HEK293 (cell line): ENCODE measurements around the gene N4BP2L2.

Source experiments
- CTCF ChIA-PET: fragments of 350-600 bp; formaldehyde crosslinking; extraction: SDS; loops from one replicate; lab custom pipeline; 2021; ENCODE audit warnings: antibody characterized with exemption; lab: Yijun Ruan, JAX
- POLR2A ChIA-PET: fragments of 300-600 bp; formaldehyde crosslinking; extraction: SDS; loops from one replicate; lab custom pipeline; 2020; ENCODE audit warnings: antibody characterized with exemption, inconsistent platforms; lab: Yijun Ruan, JAX
- H3K27ac ChIP-seq: fragments of 200-500 bp; sonication (Bioruptor generic); 2 replicates; pipeline ENCODE4 v1.5.1; 2014; ENCODE audit warnings: low read depth, low read length, control low read depth, inconsistent platforms; ENCODE audit errors: extremely low read depth
- H3K36me3 ChIP-seq, 2 experiments: fragments of 200-500 bp in 1 of 2; sonication (Bioruptor generic) in 1 of 2; 1 replicate in 1 of 2; 2 replicates in 1 of 2; pipeline ENCODE4 v1.5.1; 2014 to 2017; ENCODE audit warnings: inconsistent platforms in 2 of 2, low read length in 2 of 2; ENCODE audit not compliant: control insufficient read depth in 2 of 2, insufficient read depth in 1 of 2
- H3K4me1 ChIP-seq: fragments of 200-500 bp; sonication (Bioruptor generic); 2 replicates; pipeline ENCODE4 v1.5.1; 2014; ENCODE audit warnings: mild to moderate bottlenecking, low read length, inconsistent platforms; ENCODE audit not compliant: control insufficient read depth, insufficient read depth
- H3K4me3 ChIP-seq: 2 replicates; pipeline ENCODE4 v1.5.1; 2011; ENCODE audit warnings: low read depth, mild to moderate bottlenecking, control low read depth, low read length, moderate library complexity
- H3K9me3 ChIP-seq: fragments of 200-500 bp; sonication (Bioruptor generic); 2 replicates; pipeline ENCODE4 v1.5.1; 2014; ENCODE audit warnings: low read depth, low read length, inconsistent platforms; ENCODE audit not compliant: control insufficient read depth, insufficient read depth
- FEZF1 ChIP-seq: fragments of 450-650 bp; formaldehyde crosslinking; IDR thresholded peaks from 2 replicates; pipeline ENCODE4 v1.5.1; 2016; ENCODE audit warnings: missing biosample characterization, missing genetic modification characterization
- KLF1 ChIP-seq: fragments of 450-650 bp; formaldehyde crosslinking; IDR thresholded peaks from 2 replicates; pipeline ENCODE4 v1.5.1; 2016; ENCODE audit warnings: missing biosample characterization, missing genetic modification characterization
- OSR2 ChIP-seq: fragments of 450-650 bp; formaldehyde crosslinking; IDR thresholded peaks from 2 replicates; pipeline ENCODE4 v1.5.1; 2016; ENCODE audit warnings: missing biosample characterization, missing genetic modification characterization
- PRDM1 ChIP-seq: fragments of 450-650 bp; formaldehyde crosslinking; IDR thresholded peaks from 2 replicates; pipeline ENCODE4; 2016; ENCODE audit warnings: missing biosample characterization, missing genetic modification characterization
- REST ChIP-seq: fragments of 450-650 bp; formaldehyde crosslinking; IDR thresholded peaks from 2 replicates; pipeline ENCODE4 v1.5.1; 2016; ENCODE audit warnings: missing biosample characterization, missing genetic modification characterization
- SCRT2 ChIP-seq: fragments of 450-650 bp; formaldehyde crosslinking; IDR thresholded peaks from 2 replicates; pipeline ENCODE4 v1.5.1; 2016; ENCODE audit warnings: missing biosample characterization, missing genetic modification characterization
- SP7 ChIP-seq: fragments of 450-650 bp; formaldehyde crosslinking; IDR thresholded peaks from 2 replicates; pipeline ENCODE4 v1.5.1; 2016; ENCODE audit warnings: missing biosample characterization, missing genetic modification characterization
- WT1 ChIP-seq: fragments of 450-650 bp; formaldehyde crosslinking; IDR thresholded peaks from 2 replicates; pipeline ENCODE4 v1.5.1; 2016; ENCODE audit warnings: missing biosample characterization, missing genetic modification characterization
- YY2 ChIP-seq: fragments of 450-650 bp; formaldehyde crosslinking; IDR thresholded peaks from 2 replicates; pipeline ENCODE4 v1.5.1; 2016; ENCODE audit warnings: missing biosample characterization, missing genetic modification characterization
- ZEB2 ChIP-seq: fragments of 450-650 bp; formaldehyde crosslinking; IDR thresholded peaks from 2 replicates; pipeline ENCODE4 v1.5.1; 2016; ENCODE audit warnings: missing biosample characterization, missing genetic modification characterization
- ZNF121 ChIP-seq: fragments of 450-650 bp; formaldehyde crosslinking; IDR thresholded peaks from 2 replicates; pipeline ENCODE4 v1.5.1; 2016; ENCODE audit warnings: missing biosample characterization, missing genetic modification characterization
- ZNF146 ChIP-seq: fragments of 450-650 bp; formaldehyde crosslinking; IDR thresholded peaks from 2 replicates; pipeline ENCODE4 v1.5.1; 2016; ENCODE audit warnings: missing biosample characterization, missing genetic modification characterization
- ZNF248 ChIP-seq: fragments of 450-650 bp; formaldehyde crosslinking; IDR thresholded peaks from 2 replicates; pipeline ENCODE4 v1.5.1; 2017; ENCODE audit warnings: missing biosample characterization, missing genetic modification characterization
- ZNF416 ChIP-seq: fragments of 450-650 bp; formaldehyde crosslinking; IDR thresholded peaks from 2 replicates; pipeline ENCODE4 v1.5.1; 2016; ENCODE audit warnings: missing biosample characterization, missing genetic modification characterization
- ZNF513 ChIP-seq: fragments of 450-650 bp; IDR thresholded peaks from 2 replicates; pipeline ENCODE4 v1.5.1; 2018; ENCODE audit warnings: missing biosample characterization, missing genetic modification characterization
- ZNF544 ChIP-seq: fragments of 450-650 bp; formaldehyde crosslinking; IDR thresholded peaks from 2 replicates; pipeline ENCODE4 v1.5.0; 2017; ENCODE audit warnings: missing biosample characterization, missing genetic modification characterization
- ZNF580 ChIP-seq: fragments of 450-650 bp; formaldehyde crosslinking; IDR thresholded peaks from 2 replicates; pipeline ENCODE4 v1.5.1; 2016; ENCODE audit warnings: missing biosample characterization, missing genetic modification characterization
- ZNF654 ChIP-seq: fragments of 450-650 bp; formaldehyde crosslinking; IDR thresholded peaks from 2 replicates; pipeline ENCODE4 v1.5.1; 2016; ENCODE audit warnings: low read depth, missing biosample characterization, missing genetic modification characterization
- ZNF658 ChIP-seq: fragments of 450-650 bp; formaldehyde crosslinking; IDR thresholded peaks from 2 replicates; pipeline ENCODE4; 2016; ENCODE audit warnings: missing biosample characterization, missing genetic modification characterization
- ZNF660 ChIP-seq: fragments of 450-650 bp; IDR thresholded peaks from 2 replicates; pipeline ENCODE4 v1.5.1; 2018; ENCODE audit warnings: missing biosample characterization, mild to moderate bottlenecking, missing genetic modification characterization
- ZNF791 ChIP-seq: fragments of 450-650 bp; formaldehyde crosslinking; IDR thresholded peaks from 2 replicates; pipeline ENCODE4 v1.5.1; 2016; ENCODE audit warnings: missing biosample characterization, missing genetic modification characterization
- TF ChIP-seq, protein P1 (sequence below): fragments of 450-650 bp; formaldehyde crosslinking; IDR thresholded peaks from 2 replicates; pipeline ENCODE4 v1.5.1; 2016; ENCODE audit warnings: missing biosample characterization, missing genetic modification characterization, borderline replicate concordance
- TF ChIP-seq, protein P2 (sequence below): fragments of 450-650 bp; formaldehyde crosslinking; IDR thresholded peaks from 2 replicates; pipeline ENCODE4 v1.5.0; 2017; ENCODE audit warnings: missing biosample characterization, missing genetic modification characterization, borderline replicate concordance
- TF ChIP-seq, protein P3 (sequence below): fragments of 450-650 bp; formaldehyde crosslinking; IDR thresholded peaks from 2 replicates; pipeline ENCODE4 v1.5.1; 2017; ENCODE audit warnings: missing biosample characterization, missing genetic modification characterization

N4BP2L2 gene

DNA sequence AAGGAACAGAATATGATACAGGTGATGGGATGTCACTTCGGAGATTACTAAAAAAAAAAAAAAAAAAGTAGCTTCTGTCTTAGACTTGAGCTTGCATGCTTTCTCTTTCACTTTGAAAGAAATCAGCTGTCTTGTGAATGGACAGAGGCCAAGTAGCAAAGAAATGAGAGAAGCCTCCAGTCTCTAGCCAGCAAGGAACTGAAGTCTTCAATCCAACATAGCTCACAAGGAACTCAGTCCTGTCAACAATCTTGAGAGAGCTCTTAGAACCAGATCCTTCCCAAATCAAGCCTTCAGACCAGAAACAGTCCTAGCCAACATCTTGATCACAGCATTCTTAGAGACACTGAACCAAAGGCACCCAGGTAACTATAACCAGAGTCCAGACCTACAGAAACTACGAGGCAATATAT lies 7.7 kb downstream of the N4BP2L2 start (continued):
- TF ChIP-seq, protein P1, sequence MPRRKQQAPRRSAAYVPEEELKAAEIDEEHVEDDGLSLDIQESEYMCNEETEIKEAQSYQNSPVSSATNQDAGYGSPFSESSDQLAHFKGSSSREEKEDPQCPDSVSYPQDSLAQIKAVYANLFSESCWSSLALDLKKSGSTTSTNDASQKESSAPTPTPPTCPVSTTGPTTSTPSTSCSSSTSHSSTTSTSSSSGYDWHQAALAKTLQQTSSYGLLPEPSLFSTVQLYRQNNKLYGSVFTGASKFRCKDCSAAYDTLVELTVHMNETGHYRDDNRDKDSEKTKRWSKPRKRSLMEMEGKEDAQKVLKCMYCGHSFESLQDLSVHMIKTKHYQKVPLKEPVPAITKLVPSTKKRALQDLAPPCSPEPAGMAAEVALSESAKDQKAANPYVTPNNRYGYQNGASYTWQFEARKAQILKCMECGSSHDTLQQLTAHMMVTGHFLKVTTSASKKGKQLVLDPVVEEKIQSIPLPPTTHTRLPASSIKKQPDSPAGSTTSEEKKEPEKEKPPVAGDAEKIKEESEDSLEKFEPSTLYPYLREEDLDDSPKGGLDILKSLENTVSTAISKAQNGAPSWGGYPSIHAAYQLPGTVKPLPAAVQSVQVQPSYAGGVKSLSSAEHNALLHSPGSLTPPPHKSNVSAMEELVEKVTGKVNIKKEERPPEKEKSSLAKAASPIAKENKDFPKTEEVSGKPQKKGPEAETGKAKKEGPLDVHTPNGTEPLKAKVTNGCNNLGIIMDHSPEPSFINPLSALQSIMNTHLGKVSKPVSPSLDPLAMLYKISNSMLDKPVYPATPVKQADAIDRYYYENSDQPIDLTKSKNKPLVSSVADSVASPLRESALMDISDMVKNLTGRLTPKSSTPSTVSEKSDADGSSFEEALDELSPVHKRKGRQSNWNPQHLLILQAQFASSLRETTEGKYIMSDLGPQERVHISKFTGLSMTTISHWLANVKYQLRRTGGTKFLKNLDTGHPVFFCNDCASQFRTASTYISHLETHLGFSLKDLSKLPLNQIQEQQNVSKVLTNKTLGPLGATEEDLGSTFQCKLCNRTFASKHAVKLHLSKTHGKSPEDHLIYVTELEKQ, result no peak
- no peak for TF ChIP-seq ZNF416
- TF ChIP-seq ZNF121, result no peak
- no peak for TF ChIP-seq ZNF580 (tag by site-specific recombination)
- TF ChIP-seq ZNF658 (tag by site-specific recombination), result no peak
- TF ChIP-seq OSR2 (tag by site-specific recombination), result no peak
- TF ChIP-seq ZNF654 (tag by site-specific recombination), result no peak
- TF ChIP-seq YY2 (tag by site-specific recombination), result no peak
- TF ChIP-seq ZNF544 (tag by site-specific recombination), result no peak
- TF ChIP-seq KLF1, result no peak
- TF ChIP-seq ZNF513 (tag by site-specific recombination), result no peak
- TF ChIP-seq, protein P2, sequence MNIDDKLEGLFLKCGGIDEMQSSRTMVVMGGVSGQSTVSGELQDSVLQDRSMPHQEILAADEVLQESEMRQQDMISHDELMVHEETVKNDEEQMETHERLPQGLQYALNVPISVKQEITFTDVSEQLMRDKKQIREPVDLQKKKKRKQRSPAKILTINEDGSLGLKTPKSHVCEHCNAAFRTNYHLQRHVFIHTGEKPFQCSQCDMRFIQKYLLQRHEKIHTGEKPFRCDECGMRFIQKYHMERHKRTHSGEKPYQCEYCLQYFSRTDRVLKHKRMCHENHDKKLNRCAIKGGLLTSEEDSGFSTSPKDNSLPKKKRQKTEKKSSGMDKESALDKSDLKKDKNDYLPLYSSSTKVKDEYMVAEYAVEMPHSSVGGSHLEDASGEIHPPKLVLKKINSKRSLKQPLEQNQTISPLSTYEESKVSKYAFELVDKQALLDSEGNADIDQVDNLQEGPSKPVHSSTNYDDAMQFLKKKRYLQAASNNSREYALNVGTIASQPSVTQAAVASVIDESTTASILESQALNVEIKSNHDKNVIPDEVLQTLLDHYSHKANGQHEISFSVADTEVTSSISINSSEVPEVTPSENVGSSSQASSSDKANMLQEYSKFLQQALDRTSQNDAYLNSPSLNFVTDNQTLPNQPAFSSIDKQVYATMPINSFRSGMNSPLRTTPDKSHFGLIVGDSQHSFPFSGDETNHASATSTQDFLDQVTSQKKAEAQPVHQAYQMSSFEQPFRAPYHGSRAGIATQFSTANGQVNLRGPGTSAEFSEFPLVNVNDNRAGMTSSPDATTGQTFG (tag by site-specific recombination), result no peak
- no peak for TF ChIP-seq ZNF248 (tag by site-specific recombination)
- TF ChIP-seq ZNF146 (tag by site-specific recombination), result no peak

- Histone ChIP-seq H3K4me3 (no peak overlapping the region), H3K36me3 (peaks cover 0 to 17% of the 10 kb centered on the region in 2 experiments; a peak in 2 of 3 replicates), H3K27ac (no peak overlapping the region), H3K4me1 (peaks cover 10% of the 10 kb centered on the region), H3K9me3 (no peaks in the 10 kb centered on the region)
- ChIA-PET POLR2A (no interaction called here), CTCF (no interaction called here)
- TF ChIP-seq ZEB2 (tag by site-specific recombination) (0 out of 2 replicates have a peak, but pooled peaks have one; percentile 52), ZNF791 (tag by site-specific recombination) (no peak), PRDM1 (tag by site-specific recombination) (peak; percentile 65; the same call in 1 of the 2 replicates), SP7 (0 out of 2 replicates have a peak, but pooled peaks have one; percentile 16), ZNF660 (tag by site-specific recombination) (no peak), WT1 (peak; percentile 50), SCRT2 (tag by site-specific recombination) (0 out of 2 replicates have a peak, but pooled peaks have one; percentile 3), FEZF1 (tag by site-specific recombination) (peak; percentile 23; the same call in 1 of the 2 replicates), REST (tag by site-specific recombination) (no peak)
- TF ChIP-seq, protein P3, sequence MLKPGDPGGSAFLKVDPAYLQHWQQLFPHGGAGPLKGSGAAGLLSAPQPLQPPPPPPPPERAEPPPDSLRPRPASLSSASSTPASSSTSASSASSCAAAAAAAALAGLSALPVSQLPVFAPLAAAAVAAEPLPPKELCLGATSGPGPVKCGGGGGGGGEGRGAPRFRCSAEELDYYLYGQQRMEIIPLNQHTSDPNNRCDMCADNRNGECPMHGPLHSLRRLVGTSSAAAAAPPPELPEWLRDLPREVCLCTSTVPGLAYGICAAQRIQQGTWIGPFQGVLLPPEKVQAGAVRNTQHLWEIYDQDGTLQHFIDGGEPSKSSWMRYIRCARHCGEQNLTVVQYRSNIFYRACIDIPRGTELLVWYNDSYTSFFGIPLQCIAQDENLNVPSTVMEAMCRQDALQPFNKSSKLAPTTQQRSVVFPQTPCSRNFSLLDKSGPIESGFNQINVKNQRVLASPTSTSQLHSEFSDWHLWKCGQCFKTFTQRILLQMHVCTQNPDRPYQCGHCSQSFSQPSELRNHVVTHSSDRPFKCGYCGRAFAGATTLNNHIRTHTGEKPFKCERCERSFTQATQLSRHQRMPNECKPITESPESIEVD (tag by site-specific recombination), result peak; percentile 67
Measured at GRCh38 chr13:32528358-32528757, 10.2 kb downstream of the N4BP2L2 start.
